Activated CD4-positive, alpha-beta T cell treated with anti-CD3 and anti-CD28 coated beads, Interleukin-2, Interleukin-6, amounts not matched to agents 100 ng/mL and 50 ng/mL, durations not matched to agents 16 hours and 8 hours (primary cell): ENCODE results near the gene SLC25A21.
"Not testable (repeated sequence)": the region's sequence is repeated elsewhere in the genome, so short reads cannot be mapped to it uniquely, and the experiment has no call there.

Source experiments
- DNase-seq: peaks from one replicate; pipeline ENCODE4 v3.0.0-alpha.2; 2020

Gene SLC25A21

DNA sequence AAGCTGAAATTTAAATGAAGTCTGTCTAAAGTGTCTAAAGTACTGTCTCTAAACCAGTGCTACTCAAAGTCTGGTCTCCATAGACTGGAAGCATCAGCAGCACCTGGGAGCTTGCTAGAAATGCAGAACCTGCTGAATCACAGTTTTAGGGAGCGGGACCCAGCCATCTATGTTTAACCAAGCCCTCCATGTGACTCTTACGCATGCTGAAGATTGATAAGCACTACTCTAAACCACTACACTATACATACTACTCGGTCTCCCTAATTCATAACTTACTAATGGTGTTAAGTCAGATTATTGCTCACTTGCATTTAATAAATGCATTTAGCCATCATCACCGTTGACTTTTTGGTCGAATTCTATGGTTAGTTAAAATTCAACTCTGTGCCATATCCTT, 88.8 kb downstream of the SLC25A21 start:
- no peak for DNase-seq

DNA sequence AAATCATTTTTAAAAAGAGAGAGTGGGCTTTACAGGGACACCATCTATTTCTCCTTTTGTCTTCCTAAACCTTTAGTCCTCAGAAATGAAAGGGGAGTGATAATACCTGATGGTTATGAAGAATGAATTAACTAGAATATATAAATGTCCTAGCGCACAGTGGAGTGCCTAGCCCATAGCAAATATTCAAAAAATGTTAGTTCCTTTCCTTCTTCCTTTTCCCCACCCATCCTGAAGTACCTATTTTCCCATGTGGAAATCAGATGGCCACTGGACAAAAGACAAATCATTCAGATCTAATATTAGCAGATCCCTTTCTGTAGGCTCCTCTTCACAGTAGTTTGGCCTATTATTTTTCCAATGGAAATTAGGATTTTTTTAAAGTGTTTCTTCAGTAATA, 90.0 kb downstream of the SLC25A21 start:
- DNase-seq: no peak

DNA sequence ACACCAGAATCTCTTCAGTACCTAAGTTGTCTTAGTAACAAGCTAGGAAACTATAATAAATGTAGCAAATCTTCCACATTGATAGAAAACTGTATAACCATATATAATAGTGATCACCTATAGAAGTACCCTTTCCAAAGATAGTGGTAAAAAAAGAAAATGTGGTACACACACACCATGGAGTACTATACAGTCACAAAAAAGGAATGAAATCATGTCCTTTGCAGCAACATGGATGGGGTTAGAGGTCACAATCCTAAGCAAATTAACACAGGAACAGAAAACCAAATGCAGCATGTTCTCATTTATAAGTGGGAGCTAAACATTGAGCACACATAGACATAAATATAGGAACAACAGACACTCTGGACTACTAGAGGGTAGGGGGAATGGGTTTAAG, 90.5 kb downstream of the SLC25A21 start:
- DNase-seq: no peak

DNA sequence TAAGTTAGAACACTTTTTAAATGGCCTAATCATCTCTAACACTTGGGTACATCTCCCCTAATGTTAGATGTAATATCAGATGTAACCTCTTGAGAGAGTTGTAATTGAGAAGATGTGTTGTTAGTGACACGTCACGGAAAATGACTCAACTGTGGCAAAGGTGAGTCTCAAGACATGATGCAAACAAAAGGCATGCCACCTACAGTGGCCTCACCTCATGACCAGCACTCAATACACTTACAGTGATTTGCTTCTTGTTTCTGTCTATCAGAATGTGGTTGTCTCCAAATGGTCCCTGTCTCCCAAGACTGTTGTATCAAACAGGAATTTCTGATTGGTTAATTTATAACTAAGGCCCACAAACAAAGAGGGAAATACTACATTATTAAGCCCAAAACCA, 91.2 kb downstream of the SLC25A21 start:
- DNase-seq: no peak

DNA sequence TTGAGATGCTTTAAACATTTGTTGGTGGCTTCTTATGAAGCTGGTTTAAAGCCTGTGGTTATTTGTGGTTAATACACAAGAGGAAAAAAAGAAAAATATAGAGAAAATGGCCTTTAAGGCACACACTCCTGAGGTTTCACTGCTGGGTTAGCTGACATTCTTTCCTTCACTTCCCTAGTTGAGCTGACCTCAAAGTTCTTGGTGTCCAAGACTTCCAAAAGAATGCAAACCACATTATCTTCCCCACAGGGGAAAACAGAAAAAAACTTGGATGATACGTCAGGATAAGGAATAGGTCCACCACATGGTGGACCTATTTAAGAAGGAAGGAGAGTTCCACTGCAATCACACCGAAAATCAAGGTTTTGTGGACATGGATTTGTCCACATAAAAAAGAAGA, 94.3 kb downstream of the SLC25A21 start:
- DNase-seq: no peak

DNA sequence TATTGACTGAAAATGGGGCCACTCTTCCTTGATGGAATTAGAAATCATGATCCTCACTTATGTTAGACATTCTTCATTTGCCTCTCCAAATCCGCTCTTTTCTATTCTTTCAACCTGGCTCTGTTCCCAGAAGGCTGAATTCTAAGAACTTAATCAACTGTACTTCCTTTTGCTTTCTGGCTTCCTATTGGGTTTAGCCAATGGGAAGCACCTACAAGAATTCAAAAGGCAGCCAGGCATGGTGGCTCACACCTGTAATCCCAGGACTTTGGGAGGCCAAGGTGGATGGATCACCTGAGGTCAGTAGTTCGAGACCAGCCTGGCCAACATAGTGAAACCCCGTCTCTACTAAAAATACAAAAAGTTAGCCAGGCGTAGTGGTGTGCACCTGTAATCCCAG, 98.1 kb downstream of the SLC25A21 start:
- not testable (repeated sequence) for DNase-seq

DNA sequence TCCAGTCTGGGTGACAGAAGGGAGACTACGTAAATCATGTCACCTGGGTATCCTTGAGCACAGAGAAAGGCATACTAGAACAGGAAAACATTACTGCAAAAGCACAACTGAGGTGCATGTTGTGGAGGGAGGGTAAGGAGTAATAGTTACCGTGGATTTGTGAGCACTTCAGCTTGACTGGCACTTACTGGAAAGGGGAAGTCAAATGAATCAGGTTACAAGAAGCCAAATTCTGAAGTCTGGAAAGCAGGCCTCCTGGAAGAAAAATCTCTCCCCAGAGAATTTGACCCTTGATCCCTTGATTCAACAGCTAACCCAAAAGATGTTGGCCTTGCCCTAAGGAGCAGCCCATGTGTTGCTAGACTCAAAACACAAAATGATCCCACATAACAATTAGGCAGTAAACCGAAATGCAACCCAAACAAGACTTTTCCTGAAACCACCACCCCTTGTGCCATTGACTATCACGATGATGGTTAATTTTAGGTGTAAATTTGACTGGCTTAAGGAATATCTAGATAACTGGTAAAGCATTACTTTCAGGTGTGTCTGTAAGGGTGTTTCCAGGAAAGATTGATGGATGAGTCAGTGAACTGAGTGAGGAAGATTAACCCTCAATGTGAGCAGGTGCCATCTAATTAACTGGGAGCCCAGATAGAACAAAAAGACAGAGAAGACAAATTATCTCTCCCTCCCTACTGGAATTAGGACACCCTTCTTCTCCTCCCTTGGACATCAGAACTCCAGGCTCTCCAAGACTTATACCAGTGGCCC, 108.8 kb downstream of the SLC25A21 start:
- DNase-seq: no peak

DNA sequence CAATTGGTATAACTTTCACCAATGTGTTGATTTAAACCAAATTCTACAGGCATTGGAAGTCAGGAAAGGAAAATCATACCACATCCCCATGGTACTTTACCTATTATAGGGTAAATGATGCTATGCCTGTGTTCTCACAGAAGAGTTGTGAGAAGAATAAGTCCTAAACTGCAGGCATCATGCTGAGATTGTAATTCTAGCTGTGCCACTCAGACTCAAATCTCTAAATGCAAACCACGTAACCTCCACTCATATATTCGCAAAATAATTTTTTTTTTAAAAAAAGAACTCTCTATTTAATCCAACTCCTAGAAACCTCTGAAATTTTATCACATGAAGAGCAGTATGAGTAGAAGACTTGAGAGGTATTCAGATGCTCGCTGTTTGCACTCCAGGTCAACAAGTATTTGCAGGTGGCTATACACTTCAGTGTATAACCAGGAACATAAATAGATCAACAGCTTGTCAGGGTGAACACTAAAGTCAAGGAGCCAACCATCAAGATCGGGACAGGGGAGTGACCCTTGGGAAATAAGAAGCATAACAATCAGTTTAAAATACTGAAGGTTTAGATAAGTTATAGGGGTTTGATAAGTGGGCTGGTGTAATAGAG, 110.1 kb downstream of the SLC25A21 start:
- no peak for DNase-seq

DNA sequence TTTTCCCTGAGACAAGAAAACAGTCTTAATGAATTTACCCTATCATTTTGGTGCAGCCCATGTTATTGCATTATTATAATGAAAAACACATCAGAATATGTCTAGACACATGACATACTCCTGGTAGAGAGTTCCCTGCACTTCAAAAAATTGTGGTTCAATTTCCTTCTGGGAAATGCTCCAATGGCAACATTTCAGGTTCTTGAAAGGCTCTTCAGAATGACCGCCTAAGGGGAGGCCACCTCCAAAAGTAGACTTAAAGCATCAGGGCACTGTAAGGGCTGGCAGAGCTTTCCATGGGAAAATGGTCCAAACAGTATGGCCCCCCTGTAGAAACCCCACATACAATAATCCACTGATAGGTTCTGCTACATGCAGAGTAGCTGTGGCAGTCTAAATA, 110.7 kb downstream of the SLC25A21 start:
- DNase-seq: no peak

DNA sequence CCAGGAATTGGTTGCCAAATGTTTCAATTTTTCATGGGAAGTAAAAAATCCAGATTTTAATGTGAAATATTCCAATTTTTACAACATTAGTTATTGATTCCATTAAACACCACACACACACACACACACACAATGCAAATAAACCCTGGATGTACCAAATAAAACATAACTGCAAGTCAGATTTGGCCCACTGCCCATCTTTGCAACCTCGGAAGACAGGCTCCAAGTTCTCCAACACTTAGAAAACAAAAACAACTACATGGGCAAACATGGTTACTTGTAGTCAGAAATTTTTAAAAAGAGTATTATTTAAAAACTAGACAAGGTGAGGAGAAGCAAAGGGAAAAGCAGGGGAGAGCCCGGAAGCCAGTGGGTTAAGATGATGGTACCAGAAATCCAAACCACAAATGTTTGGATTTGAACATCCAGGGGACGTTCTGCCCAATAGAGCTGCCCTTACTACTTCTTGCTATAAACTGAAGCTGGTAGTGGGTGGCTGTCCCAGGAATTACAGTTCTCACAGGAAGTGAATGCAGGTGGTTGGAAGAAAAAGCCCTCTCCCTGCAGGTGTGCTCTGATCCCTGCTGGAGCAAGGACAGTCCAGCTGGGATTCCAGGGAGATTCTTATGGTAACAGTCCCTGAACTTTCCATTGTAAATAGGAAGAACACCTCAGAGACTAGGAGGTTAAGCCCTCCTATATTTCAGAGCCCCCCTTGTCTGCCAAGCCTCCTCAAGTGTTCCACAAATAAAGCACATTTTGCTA, 111.7 kb downstream of the SLC25A21 start:
- DNase-seq: no peak

DNA sequence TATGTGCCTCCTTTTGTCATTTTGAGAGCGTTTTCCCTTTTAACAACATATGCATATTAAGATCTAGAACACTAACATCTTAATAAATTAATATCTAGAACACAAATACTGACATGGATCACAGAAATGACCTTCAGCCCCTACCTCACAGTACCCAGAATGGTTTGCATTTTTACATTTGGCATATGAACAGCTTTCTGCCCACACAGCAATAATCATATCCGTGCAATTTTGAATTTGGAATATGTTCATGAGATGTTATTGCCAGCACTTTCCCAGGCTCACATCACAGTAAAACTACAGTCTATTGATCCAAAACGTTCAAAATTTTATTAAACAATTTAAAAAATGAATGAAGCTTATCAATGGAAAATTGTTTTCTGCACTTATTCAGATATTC, 114.6 kb downstream of the SLC25A21 start:
- DNase-seq: no peak

DNA sequence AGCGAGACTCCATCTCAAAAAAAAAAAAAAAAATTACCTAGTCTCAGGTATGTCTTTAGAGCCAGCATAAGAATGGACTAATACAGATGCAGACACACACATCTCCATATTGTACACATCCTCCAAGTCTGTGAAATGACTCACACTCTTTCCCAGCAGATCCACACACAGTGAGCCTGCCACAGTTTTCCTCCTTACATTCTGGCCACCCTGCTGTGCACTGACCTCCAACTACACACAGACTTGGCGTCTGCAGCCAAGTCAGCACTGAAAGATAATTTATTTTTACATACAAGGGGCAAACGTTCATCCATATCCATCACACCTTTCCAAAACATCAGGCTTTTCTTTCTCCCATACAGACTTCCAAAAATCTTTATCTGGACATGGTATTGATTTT, 115.9 kb downstream of the SLC25A21 start:
- DNase-seq: no peak

DNA sequence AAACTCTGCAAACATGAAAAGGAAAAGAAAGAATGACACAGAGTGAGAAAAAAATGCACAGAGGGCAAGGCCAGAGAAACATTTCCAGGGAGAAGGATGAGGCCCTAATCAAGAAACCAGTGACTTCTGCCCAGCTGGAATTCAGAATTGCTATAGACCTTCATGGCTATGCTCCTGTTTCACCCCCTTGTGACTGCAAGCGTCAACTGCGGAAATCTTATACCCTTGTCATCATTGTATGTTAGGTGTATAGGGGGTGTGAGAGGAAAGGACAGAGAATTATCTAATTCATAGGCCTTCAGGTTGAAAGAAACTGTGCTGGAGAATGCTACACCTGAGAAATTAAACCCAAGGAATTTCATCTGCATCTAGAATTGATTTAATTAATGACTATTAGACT, 117.5 kb downstream of the SLC25A21 start:
- no peak for DNase-seq

DNA sequence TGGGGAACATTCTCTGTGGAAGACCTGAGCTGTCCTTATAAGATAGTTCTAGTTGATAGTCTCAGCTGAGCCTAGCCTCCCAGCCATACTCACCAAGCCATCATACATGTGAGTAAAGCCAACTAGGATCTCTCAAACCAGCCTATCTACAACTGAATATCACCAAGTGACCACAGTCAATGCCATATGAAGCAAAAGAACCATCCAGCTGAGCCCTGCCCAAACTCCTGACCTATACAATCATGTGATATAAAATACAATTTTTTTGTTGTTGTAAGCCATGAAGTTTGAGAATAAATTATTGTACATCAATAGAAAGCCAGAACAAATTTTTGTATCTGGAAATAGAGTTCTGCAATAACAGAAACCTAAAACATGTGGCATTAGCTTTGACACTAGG, 118.3 kb downstream of the SLC25A21 start:
- no peak for DNase-seq

DNA sequence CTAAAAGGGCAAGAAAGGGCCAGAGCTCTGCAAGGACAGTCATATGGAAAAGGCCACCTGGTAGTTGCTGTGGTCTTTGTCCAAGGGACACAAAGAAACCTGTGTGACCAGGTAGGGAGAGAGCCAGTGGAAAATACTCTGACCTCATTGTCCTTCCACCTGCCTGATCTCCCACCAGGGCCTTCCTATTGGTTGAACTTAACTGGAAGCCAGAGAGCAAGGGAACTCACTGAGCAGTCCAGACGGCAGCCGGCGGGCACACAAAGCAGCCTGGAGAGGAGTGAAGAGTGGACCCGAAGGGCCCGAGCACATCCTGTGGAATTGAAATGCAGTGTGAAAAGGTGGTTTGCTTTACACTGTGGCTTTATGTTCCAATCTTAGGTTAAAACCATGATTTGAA, 120.7 kb downstream of the SLC25A21 start:
- no peak for DNase-seq

DNA sequence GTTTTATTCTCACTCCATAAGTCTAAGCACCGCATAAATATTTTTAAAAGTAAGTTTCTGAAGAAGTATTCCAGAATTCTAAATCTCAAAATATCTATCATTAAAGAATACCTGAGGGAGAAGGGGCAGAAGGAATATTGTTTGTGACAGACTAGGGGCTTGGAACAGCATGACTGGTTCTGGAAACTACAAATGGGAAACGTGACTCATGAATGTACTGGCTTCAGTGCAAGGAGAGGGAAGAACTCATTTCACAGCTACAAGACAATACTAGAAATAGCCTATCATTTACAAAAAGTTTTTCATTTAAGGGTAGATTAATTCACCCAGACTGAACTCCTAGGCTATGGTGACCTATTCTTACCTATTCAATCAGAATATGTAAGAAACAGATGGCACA, 121.3 kb downstream of the SLC25A21 start:
- DNase-seq: no peak

DNA sequence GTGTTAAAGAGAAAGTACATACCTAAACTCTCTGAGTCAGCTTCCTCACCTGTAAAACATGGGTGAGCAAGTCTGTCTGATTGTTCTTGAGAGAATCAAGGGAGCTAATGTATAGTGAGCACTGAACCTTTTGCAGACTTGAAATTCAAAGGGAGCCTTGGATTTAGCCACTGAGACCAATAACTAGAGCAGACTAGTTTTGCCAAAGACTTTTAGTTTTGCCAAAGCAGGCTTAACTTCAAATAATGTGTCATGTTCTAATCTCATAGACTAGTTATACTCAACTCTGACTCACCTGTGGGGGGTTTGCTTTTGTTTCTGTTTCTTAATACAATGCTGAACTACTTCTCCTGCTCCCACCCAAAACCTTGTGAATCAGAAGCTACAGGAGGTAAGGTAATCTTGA, 123.7 kb downstream of the SLC25A21 start:
- DNase-seq: no peak

DNA sequence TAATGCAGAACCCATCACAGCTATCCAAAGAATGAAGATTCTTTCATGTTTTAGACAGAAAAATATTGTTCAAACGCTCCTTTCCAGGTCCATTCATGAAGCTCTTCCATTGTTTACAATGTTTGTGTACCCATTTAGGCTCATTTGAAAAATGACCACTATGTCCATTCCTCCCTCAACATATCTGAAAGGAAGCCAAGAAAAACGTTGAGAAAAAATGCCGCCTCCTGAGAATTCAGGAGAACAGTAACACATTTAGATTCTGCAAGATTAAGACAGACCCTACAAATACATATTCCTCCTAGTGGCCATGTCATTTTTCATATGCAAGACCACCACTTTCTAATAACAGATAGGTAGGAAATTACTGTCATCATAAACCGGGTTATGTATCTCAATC, 124.4 kb downstream of the SLC25A21 start:
- DNase-seq: no peak

DNA sequence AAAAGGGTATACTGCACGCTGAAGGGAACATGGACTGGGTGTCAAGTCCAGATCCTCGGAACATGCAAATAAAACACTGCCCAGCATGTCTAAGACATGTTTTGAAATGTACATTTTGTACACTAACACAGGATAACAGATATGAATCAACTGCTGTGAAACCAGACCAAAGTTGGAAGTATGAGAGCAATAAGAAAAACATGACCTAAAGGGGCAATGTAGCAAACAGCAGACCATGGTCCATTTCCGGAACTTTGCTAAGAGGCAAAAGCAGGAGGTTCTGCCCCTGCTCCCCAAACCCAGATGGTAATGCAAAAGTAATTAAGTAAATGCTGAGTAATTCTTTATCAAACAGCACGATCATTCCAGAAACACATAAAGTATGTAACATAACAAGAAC, 125.2 kb downstream of the SLC25A21 start:
- no peak for DNase-seq

DNA sequence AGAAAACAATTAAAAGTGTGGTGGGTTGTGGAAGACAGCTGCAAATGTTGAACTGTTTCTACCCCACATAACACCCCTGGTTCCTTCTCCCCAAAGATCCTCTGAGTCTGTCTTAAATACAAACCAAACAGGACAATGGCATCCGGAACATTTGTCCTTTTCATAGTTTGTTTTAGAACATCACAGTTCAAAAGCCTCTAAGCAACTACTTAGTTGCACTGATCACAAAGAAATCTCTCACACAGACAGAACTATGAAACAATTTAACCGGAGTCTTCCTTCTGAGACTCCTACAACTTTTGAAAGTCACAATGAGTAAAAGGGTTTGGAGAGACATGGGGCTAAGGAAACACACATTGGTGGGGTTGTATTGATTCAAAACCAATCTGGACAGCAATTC, 125.6 kb downstream of the SLC25A21 start:
- DNase-seq: no peak

DNA sequence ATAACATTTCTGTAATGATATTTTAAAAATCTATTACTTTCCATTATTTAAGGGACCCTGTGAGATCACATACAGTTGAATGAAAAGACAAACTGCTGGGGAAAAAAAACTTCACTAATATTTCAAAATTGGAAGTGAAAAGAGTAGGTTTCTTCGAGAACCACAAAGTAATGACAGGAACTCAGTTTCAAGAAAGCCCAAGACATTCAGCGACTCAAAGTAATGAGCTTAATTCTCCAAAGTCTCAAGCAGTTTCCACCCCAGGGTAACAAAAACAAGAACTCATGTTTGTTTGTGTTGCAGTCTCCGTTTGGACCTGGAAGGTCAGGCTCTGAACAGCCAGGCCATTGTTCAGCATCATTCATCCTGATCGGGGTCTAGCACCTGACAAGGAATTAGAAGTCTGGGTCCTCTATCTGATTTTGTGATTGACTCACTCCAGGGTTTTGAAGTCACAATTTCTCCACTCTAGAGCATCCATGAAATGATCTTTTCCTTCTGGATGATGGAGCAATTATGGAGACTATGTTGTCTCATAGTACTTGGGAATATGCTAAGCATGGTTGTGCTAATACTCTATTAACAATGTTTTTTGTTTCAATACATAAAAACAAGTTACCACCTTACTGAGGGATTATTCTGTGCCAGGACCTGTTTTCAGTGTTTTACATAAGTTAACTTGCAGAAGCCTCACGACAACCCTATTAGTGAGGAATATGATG, 126.9 kb downstream of the SLC25A21 start:
- no peak for DNase-seq

DNA sequence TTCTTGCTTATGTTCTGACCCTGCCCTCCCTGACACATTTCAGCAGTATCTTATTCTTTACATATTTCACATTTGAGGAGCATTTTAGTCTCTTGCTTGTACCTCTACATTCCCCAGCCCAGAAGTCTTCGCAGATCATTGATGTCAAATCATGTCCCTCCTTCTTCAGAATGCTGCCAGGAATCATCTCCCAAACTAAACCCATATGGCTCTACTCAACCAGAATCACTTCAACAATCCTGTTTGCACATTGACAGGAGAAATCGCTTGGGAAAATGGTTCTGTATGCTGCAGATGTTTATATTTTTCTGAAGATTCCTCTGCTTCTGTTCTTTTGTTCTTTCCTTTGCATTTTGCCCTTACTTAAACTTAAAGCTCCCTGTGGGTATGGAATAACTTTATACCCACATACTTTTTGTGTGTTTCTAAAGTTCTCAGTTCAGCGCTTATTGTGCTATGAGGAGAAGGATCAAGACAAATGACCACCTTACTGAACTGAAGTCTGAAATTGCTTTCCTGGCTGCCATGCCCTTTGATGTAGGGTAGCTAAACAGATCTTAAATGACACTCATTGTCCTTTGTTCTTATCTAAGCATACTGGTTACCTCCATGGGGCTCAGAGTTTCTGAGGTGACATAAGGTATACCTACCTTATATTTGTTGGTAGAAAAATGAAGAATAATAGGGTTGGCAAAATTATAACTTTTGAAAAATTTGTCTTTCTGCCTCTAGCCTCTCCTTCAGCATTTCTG, 134.6 kb downstream of the SLC25A21 start:
- DNase-seq: no peak
